Common myeloid progenitor, CD34-positive (primary cell): Measurements from ENCODE around the gene FAM47B. TPM values are rescaled to one million over a fixed set of nuclear protein-coding genes. Genes with fewer than 3 reads are reported as not detected.

Experiments used
- CTCF ChIA-PET: fragments of 350-600 bp; sonication (Branson Sonifier 250); formaldehyde crosslinking; loops from one replicate; lab custom pipeline; 2021; ENCODE audit warnings: antibody characterized with exemption; lab: Charles Lee
- POLR2A ChIA-PET: fragments of 350-600 bp; sonication (Branson Sonifier 250); formaldehyde crosslinking; loops from one replicate; lab custom pipeline; 2021; ENCODE audit warnings: antibody characterized with exemption; lab: Charles Lee
- DNase-seq, 3 donors: peaks; one replicate each; pipeline versions ENCODE4 v3.0.0 to v3.0.0-alpha.2; 2013
- H3K27ac ChIP-seq, 2 experiments: 1 replicate in 1 of 2; 2 replicates in 1 of 2; pipeline ENCODE4 v1.7.0; 2013; ENCODE audit warnings: inconsistent platforms in 2 of 2, low read length in 2 of 2, mild to moderate bottlenecking in 2 of 2, low read depth in 1 of 2, moderate library complexity in 1 of 2; ENCODE audit not compliant: severe bottlenecking in 2 of 2, insufficient read depth in 1 of 2, poor library complexity in 1 of 2
- H3K27me3 ChIP-seq, 5 experiments: replicated peaks in 2 of 5; 1 replicate in 3 of 5; 2 replicates in 2 of 5; pipeline versions ENCODE4 v1.6.1 to v1.7.0; 2013; ENCODE audit warnings: low read length in 4 of 5, mild to moderate bottlenecking in 2 of 5, moderate library complexity in 2 of 5, inconsistent platforms in 1 of 5; ENCODE audit not compliant: insufficient read depth in 5 of 5, control insufficient read depth in 4 of 5
- H3K36me3 ChIP-seq, 4 experiments: 1 replicate in 2 of 4; 2 replicates in 2 of 4; pipeline versions ENCODE4 v1.6.1 to v1.7.0; 2013; ENCODE audit warnings: low read length in 3 of 4, control low read depth in 1 of 4, mild to moderate bottlenecking in 1 of 4; ENCODE audit not compliant: control insufficient read depth in 4 of 4, insufficient read depth in 4 of 4
- H3K4me1 ChIP-seq, 4 experiments: 1 replicate in 3 of 4; 2 replicates in 1 of 4; pipeline versions ENCODE4 v1.6.1 to v1.7.1; 2013; ENCODE audit warnings: low read length in 3 of 4, mild to moderate bottlenecking in 3 of 4, control low read depth in 1 of 4, inconsistent platforms in 1 of 4, moderate library complexity in 1 of 4; ENCODE audit not compliant: control insufficient read depth in 4 of 4, insufficient read depth in 4 of 4; ENCODE audit errors: control extremely low read depth in 1 of 4
- H3K4me3 ChIP-seq, 7 experiments: 1 replicate in 4 of 7; 2 replicates in 3 of 7; pipeline versions ENCODE4 v1.5.1 to v1.7.0; 2013; ENCODE audit warnings: mild to moderate bottlenecking in 7 of 7, low read length in 6 of 7, moderate library complexity in 6 of 7, inconsistent platforms in 2 of 7, low read depth in 2 of 7, control low read depth in 1 of 7; ENCODE audit not compliant: insufficient read depth in 4 of 7, control insufficient read depth in 1 of 7; ENCODE audit errors: extremely low read depth in 1 of 7
- H3K9me3 ChIP-seq, 5 experiments: 1 replicate in 4 of 5; 2 replicates in 1 of 5; pipeline versions ENCODE4 v1.6.1 to v1.7.1; 2013; ENCODE audit warnings: low read length in 4 of 5, mild to moderate bottlenecking in 2 of 5, inconsistent platforms in 1 of 5, low read depth in 1 of 5, moderate library complexity in 1 of 5; ENCODE audit not compliant: control insufficient read depth in 4 of 5, insufficient read depth in 2 of 5; ENCODE audit errors: control extremely low read depth in 1 of 5
- WGBS: methylation state at CpG from one replicate; pipeline ENCODE4 v1.1.5; 2013; ENCODE audit not compliant: insufficient coverage; 5-methylcytosine and 5-hydroxymethylcytosine counted together
- polyA plus RNA-seq: library from polyadenylated mRNA; unstranded; fragments of 120-200 nt; gene quantifications from one replicate; pipeline ENCODE4 v1.2.1, GENCODE V29; 2013

The FAM47B gene
- not detected for polyA plus RNA-seq

GRCh38 chrX:34942496-34942895 lies at the start of gene FAM47B:
TSS of gene FAM47B (plus strand) at chrX:34942796. CDS start at chrX:34942832, 36 bp downstream.
- Histone ChIP-seq H3K27me3 (no peaks in the 10 kb centered on the region), H3K4me3 (no peak within 1 kb of the TSS), H3K36me3 (no peaks in the 10 kb centered on the region), H3K27ac (no peak within 1 kb of the TSS), H3K4me1 (no peaks in the 10 kb centered on the region), H3K9me3 (peaks cover 0 to 4% (median 0%) of the 10 kb centered on the region in 5 experiments)
- WGBS: 78% methylated on average over 10 of the region's 11 CpGs
- no peak for DNase-seq
- POLR2A ChIA-PET: no interaction called here
- CTCF ChIA-PET: no interaction called here

- WGBS: 71% methylated on average over 1 of the region's 1 CpG
- H3K4me1 ChIP-seq: no peaks in the 10 kb centered on the region
- peak in 1 of 3 donors; percentile 4 for DNase-seq
These were observed 48.9 kb upstream of the FAM47B start for GRCh38 chrX:34893741-34894140.

GRCh38 chrX:34900691-34901090 lies 41.9 kb upstream of the FAM47B start:
- Histone ChIP-seq H3K9me3 (no peaks in the 10 kb centered on the region), H3K4me1 (no peaks in the 10 kb centered on the region), H3K27ac (no peak overlapping the region), H3K4me3 (no peak overlapping the region), H3K27me3 (no peaks in the 10 kb centered on the region), H3K36me3 (no peaks in the 10 kb centered on the region)
- DNase-seq: no peak
- POLR2A ChIA-PET: no interaction called here
- CTCF ChIA-PET: no interaction called here

More at GRCh38 chrX:34893741-34894140, 48.9 kb upstream of the FAM47B start:
- Histone ChIP-seq H3K9me3 (no peaks in the 10 kb centered on the region), H3K36me3 (no peaks in the 10 kb centered on the region), H3K27ac (no peak overlapping the region), H3K27me3 (no peaks in the 10 kb centered on the region), H3K4me3 (no peak overlapping the region)
- ChIA-PET POLR2A (no interaction called here), CTCF (no interaction called here)

- ChIA-PET CTCF (no interaction called here), POLR2A (no interaction called here)
- H3K27ac ChIP-seq: no peak overlapping the region
- no peaks in the 10 kb centered on the region for H3K27me3 ChIP-seq
- H3K36me3 ChIP-seq: no peaks in the 10 kb centered on the region
- no peak overlapping the region for H3K4me3 ChIP-seq
- no peak for DNase-seq
- WGBS: no CpG with 5 or more reads among the region's 2 CpGs
- H3K4me1 ChIP-seq: no peaks in the 10 kb centered on the region
- H3K9me3 ChIP-seq: no peaks in the 10 kb centered on the region
These were observed 40.8 kb upstream of the FAM47B start for GRCh38 chrX:34901761-34902160.

GRCh38 chrX:34903316-34903715 lies 39.3 kb upstream of the FAM47B start:
- H3K36me3 ChIP-seq: no peaks in the 10 kb centered on the region
- H3K27me3 ChIP-seq: no peaks in the 10 kb centered on the region
- no peak for DNase-seq
- no peak overlapping the region for H3K27ac ChIP-seq
- CTCF ChIA-PET: no interaction called here
- WGBS: no CpG with 5 or more reads among the region's 2 CpGs
- no peaks in the 10 kb centered on the region for H3K4me1 ChIP-seq
- H3K4me3 ChIP-seq: no peak overlapping the region
- no peaks in the 10 kb centered on the region for H3K9me3 ChIP-seq
- POLR2A ChIA-PET: no interaction called here

GRCh38 chrX:34909151-34909550 lies 33.4 kb upstream of the FAM47B start:
- Histone ChIP-seq H3K27me3 (no peaks in the 10 kb centered on the region), H3K4me3 (no peak overlapping the region), H3K4me1 (no peaks in the 10 kb centered on the region), H3K27ac (no peak overlapping the region), H3K36me3 (no peaks in the 10 kb centered on the region), H3K9me3 (no peaks in the 10 kb centered on the region)
- 75% methylated on average over 1 of the region's 2 CpGs for WGBS
- ChIA-PET CTCF (no interaction called here), POLR2A (no interaction called here)
- DNase-seq: no peak

GRCh38 chrX:34915463-34916225 lies 27.0 kb upstream of the FAM47B start:
- no peaks in the 10 kb centered on the region for H3K9me3 ChIP-seq
- ChIA-PET POLR2A (no interaction called here), CTCF (no interaction called here)
- H3K27ac ChIP-seq: no peak overlapping the region
- H3K4me3 ChIP-seq: no peak overlapping the region
- H3K4me1 ChIP-seq: no peaks in the 10 kb centered on the region
- WGBS: 91% methylated on average over 3 of the region's 3 CpGs
- H3K36me3 ChIP-seq: no peaks in the 10 kb centered on the region
- no peaks in the 10 kb centered on the region for H3K27me3 ChIP-seq
- no peak for DNase-seq
